Suppressor macrophage treated with lipopolysaccharide for 1 hour (primary cell): ENCODE results near the gene MECR.

Experiments used
- DNase-seq, 3 donors: peaks; one replicate each; pipeline ENCODE4 v3.0.0-alpha.2; 2020 to 2022

Gene MECR

GRCh38 chr1:29201595-29202051 lies 29.1 kb downstream of the MECR start:
- DNase-seq: peak in 2 of 3 donors; percentile 14 to 16

DNA sequence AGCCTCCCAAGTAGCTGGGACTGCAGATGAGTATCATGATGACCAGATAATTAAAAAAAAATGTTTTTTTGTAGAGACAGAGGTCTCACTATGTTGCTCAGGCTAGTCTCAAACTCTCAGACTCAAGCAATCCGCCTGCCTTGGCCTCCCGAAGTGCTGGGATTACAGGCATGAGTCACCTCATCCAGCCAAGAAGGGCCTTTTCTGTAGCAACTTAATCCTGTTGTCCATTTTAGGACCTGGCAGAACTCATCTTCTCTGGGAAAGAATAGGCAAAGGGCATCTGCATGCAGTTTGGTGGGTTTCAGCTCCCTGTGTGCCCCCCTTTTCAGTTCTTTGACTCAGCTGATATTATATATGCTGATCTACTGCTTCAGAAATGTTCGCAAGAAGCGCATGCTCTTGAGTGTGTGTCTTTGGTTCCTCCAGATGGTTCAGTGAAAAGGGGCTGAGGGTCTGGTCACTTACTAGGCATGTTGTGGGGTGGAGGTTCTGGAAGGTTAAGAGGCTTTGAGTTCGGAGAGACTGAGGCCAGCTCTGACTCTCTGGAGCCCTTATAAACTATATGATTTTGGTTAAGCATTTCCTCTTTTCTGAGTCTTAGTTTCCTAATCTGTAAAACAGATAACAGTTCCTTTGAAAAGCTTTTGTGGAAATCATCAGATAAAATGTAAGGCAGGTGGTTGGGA lies 29.7 kb downstream of the MECR start:
- no peak for DNase-seq

DNA sequence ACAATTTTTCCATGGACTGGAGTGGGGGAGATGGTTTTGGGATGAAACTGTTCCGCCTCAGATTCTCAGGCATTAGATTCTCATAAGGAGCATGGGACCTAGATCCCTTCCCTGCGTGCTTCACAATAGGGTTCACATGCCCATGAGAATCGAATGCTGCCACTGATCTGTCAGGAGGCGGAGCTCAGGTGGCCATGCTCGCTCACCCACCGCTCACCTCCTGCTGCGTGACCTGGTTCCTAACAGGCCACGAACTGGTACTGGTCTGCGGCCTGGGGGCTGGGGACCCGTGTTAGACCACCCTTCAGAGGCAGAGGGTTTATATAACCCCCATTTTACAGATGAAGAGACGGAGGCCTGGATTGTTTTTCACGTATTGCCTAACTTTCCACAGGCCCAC lies 32.7 kb downstream of the MECR start:
- DNase-seq: no peak

- no peak for DNase-seq
These were observed 33.2 kb downstream of the MECR start for GRCh38 chr1:29197590-29197924.

DNA sequence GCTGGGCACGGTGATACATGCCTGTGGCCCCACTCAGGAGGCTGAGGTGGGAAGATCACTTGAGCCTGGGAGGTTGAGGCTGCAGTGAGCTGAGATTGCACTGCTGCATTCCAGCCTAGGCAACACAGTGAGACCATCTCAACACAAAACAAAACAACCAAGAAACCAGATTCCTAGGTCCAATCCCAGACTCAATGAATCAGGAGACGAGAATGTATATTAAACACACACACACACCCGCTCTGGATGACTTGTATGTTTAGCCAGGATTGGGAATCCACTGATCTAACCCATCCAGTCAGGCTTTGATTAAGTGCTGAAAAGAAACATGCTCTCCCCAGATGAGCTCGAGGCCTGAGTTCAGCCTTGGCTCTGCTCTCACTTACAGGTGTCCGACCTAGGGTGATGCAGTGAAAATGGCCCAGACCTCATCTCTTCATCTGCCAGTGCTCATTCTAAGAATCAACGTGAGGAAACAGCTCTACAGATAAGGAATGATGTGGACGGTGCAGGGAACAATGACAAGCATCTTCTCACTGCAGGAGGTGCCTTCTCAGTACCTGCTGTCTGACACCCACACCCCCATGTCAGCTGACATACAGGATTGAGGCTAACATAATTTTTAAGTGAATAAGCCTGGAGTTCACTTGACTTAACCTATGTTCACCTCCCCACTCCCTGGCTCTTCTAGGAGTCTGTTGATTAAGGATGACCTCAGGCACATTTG lies 33.7 kb downstream of the MECR start:
- DNase-seq: no peak

DNA sequence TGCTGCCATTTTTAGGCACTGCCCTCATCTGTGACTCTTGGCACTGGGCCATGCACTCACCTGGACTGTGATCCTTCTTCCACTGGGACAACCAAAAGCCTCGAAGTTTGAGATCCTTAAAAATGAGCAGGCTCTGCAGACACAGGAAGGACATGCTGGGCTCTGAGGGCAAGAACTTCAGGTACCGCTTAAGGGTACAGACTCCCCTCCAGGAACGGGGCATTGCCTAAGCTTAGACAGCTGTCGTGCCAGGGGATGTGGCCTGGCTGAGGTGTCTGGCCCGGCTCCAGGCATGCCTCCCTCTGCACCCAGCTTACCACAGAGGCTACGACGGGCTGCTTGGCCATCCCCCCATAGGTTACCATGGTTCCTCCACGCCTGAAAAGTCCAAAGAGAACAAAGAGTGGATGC lies 34.8 kb downstream of the MECR start:
- no peak for DNase-seq

DNA sequence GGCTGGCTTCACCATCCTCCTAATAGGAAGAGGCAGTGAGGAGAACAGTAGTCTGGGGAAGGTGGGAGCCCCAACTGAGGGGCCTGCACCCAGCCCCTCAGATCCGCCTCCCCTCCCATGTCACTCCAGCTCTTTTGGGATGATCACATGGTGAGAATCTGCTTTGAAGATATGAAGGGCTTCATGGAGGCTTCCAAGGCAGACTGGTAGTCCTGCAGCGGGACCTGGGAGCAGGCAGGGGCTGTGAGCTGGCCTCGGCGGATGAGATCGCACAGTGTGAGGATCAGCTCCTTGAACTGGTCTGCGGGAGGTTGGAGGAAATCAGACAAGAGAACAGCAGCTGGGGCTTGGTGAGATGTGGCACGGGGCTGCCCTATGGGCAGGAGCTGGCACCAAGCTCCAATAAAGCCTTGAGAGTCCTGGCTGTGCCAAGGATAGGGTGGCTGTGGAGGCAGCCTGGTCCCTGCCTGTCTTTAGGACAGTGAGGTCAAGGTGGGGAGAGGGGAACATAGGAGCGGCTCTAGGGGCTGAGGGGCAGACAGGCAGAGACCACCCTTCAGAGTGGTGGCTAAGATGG lies 36.8 kb downstream of the MECR start:
- DNase-seq: no peak

- no peak for DNase-seq
These were observed 40.0 kb downstream of the MECR start for GRCh38 chr1:29190718-29191117.

DNA sequence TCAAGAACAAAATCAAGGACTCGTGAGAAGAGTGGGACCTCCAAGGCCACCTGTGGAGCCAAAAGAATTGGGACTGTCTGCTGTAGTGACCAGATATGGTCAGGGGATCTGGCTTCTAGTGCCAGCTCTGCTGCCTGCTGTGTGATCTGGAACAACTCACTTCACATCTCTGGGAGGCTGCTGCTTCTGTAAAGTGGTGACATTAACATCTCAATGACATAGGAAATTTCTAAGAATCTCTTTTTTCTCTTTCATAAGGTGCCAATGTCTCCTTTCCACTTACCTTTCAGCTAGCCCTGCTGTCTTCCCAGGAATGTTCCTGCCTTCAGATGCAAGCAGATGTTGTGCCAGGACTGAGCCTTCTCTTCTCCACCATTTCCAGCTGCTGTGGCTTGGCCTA lies 44.0 kb downstream of the MECR start:
- no peak for DNase-seq

DNA sequence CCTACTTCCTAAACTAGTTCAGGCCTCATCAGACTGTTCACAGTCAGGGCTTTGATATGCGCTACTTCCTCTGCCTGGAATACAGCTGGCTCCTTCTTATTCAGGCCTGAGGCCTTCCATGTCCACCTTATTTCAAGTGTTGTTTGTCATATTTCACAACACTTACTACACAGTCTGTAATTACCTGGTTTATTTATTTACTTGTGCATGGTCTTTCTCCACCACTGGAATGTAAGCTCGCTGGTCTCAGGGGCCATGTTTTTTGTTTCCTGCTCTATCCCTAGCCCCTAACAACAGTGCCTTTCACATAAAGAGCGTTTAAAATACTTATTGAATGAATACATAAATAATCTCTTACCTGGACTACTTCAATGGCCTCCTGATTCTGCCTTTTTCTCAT lies 44.5 kb downstream of the MECR start:
- no peak for DNase-seq

- DNase-seq: no peak
These were observed 47.4 kb downstream of the MECR start for GRCh38 chr1:29183287-29183686.

GRCh38 chr1:29181413-29182225 lies 49.1 kb downstream of the MECR start, which contains the start of gene SRSF4:
SRSF4 (minus strand) TSS chr1:29181900; CDS start chr1:29181752, 148 bp downstream.
- DNase-seq: peak; percentile 99

- DNase-seq: no peak
These were observed 50.0 kb downstream of the MECR start for GRCh38 chr1:29180497-29181412.

GRCh38 chr1:29179641-29180184 lies 51.0 kb downstream of the MECR start:
- DNase-seq: peak; percentile 22 to 56 (median 26)

DNA sequence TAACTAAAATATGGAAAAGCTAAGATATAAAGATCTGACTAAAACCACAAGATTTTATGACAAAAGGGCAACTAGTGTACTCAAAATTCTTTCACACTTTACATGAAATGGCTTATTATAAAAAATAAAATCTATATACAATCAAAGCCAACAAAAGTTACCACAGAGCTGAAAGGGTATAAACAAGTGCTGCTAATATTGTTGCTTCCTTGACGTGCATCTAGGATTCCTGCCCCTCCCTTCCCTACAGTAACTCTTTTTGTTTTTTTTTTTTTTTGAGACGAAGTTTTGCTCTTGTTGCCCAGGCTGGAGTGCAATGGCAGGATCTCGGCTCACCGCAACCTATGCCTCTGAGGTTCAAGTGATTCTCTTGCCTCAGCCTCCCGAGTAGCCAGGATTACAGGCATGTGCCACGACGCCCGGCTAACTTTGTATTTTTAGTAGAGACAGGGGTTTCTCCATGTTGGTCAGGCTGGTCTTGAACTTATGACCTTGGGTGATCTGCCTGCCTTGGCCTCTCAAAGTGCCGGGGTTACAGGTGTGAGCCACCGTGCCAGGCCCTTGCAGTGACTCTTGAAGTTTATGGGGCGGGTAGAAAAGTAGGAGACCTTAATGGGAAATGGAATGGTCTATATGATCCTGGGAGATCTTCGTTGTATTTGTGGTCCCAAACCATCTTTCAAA lies 53.6 kb downstream of the MECR start:
- DNase-seq: no peak

DNA sequence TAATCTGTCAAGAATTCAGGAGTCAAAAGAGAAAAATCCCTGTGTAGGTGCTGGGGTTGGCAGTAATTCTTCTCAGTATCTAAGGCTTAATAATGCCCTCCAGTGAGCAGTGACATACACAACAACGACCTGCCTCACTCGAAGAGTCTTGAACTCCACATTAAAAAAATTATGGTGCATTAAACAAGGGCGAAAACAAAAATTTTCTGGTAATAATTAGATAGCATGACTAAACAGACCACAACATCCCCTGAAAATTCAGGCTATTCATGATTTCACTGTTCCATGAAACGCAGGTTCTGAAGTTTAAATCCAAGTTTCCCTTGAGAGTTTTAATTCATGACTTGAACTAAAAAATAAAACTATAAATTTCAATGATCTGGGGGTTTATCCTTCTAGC lies 54.2 kb downstream of the MECR start:
- no peak for DNase-seq

GRCh38 chr1:29172415-29172939 lies 58.3 kb downstream of the MECR start:
- DNase-seq: no peak

GRCh38 chr1:29171521-29171920 lies 59.2 kb downstream of the MECR start:
- DNase-seq: no peak

DNA sequence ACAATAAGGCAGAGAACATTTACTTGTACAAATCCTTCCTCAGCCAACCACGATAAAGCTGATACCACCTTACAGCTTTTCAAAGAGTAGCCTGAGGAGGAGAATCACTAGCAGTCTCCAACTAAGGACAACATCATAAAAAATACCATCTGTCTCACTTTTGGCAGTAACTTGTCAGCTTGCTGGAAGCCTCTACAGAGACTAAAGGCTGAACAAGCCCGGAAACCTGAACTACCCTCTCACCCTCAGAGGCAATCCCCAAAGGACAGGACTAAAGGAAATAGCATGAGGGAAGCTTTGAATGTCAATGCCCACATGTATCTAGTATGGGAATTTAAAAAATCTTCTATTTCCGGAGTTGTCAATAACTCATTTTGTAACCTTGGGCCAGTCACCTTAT lies 59.6 kb downstream of the MECR start:
- DNase-seq: no peak

DNA sequence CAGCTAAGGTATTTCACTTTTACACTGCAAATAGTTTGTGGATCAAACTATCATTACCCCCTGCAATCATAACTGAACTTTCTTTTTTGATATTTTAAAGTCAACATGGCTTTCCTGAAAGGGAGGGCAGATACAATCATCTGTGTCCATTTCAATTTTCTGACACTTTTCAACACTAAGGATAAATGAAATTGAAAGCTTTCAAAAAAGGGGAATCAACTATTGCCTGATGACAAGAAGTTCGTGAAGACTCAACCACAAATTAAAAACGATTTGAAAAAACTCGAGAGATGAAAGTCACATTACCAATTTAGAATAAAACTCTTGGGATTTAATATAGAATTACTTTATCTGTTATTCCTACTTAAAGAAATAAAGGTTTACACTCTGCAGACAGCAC lies 60.8 kb downstream of the MECR start:
- DNase-seq: peak; percentile 14 to 63 (median 36)

DNA sequence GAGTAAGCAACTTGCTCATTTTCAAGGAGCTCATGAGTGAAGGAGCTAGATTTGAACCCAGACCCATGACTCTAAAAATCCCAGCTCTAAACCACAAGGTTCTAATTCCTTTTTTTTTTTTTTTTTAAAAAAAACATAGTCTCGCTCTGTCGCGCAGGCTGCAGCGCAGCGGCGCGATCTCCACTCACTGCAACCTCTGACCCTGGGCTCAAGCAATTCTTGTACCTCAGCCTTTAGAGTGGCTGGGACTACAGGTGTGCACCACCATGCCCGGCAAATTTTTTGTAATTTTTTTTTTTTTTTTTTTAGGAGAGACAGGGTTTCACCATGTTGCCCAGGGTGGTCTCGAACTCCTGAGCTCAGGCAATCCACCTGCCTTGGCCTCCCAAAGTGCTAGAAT lies 62.8 kb downstream of the MECR start:
- no peak for DNase-seq
